Ovary (tissue), 9 donors: ENCODE measurements around the gene NOC4L. TPM values are rescaled to one million over a fixed set of nuclear protein-coding genes. Genes with fewer than 3 reads are reported as not detected.

Experiments
- DNase-seq, 5 donors: peaks; one replicate each; pipeline ENCODE4 v3.0.0-alpha.2; 2019 to 2020
- H3K27ac ChIP-seq, 2 donors: fragments of 200-600 bp; one replicate each; pipeline versions ENCODE4 v1.5.1 to v1.8.0; 2019 to 2022
- H3K27me3 ChIP-seq: fragments of 200-600 bp; one replicate; pipeline ENCODE4 v1.8.0; 2022
- H3K36me3 ChIP-seq: fragments of 200-600 bp; sonication (generic); one replicate; pipeline ENCODE4 v1.5.1; 2019
- H3K4me1 ChIP-seq: one replicate; pipeline ENCODE4 v1.8.1; 2013; ENCODE audit warnings: mild to moderate bottlenecking, moderate library complexity; ENCODE audit not compliant: insufficient read depth
- H3K4me3 ChIP-seq: fragments of 200-600 bp; sonication (generic); one replicate; pipeline ENCODE4 v1.5.1; 2017
- H3K9me3 ChIP-seq, 2 donors: fragments of 200-600 bp in 1 of 2; sonication (generic) in 1 of 2; one replicate each; pipeline versions ENCODE4 v1.5.1 to v1.8.1; 2013 to 2019; ENCODE audit warnings: mild to moderate bottlenecking in 1 of 2, moderate library complexity in 1 of 2
- EP300 ChIP-seq: sonication (generic); formaldehyde crosslinking; IDR thresholded peaks from one replicate; pipeline ENCODE4 v1.6.1; 2017; ENCODE audit warnings: antibody characterized with exemption
- POLR2A ChIP-seq: fragments of 450-650 bp; IDR thresholded peaks from one replicate; pipeline ENCODE4 v1.6.1; 2017; ENCODE audit warnings: antibody characterized with exemption, mild to moderate bottlenecking, moderate library complexity
- WGBS, 3 donors: extraction: QIAGEN DNeasy Blood & Tissue Kit in 1 of 3; methylation state at CpG; one replicate each; pipeline versions ENCODE4 v1.1.5 to v1.1.7; 2013 to 2017; 5-methylcytosine and 5-hydroxymethylcytosine counted together
- intact Hi-C, 4 donors: fragments of 100-400 bp; cut with DNase I; formaldehyde crosslinking; loops; one replicate each; pipeline versions ENCODE4 v1.11.0 to v1.15.1; 2022 to 2023
- polyA plus RNA-seq, 2 donors: library from polyadenylated mRNA; stranded (reverse); fragments of 200-250 nt in 1 of 2; fragments of 350-450 nt in 1 of 2; fragmentation: Illumina TruSeq in 1 of 2; extraction: RNeasy Lipid Tissue Mini Kit (QIAGEN cat#74804) in 1 of 2; gene quantifications; one replicate each; pipeline ENCODE4 v1.2.3, GENCODE V29; 2013 to 2014
- total RNA-seq, 7 donors: library from RNA; depleted of rRNA in 2 of 7; stranded (reverse); fragments of >200 nt in 2 of 7; fragmentation: NEBNext Ultra II Directional in 3 of 7; extraction: Animal tissue kit (Norgen Biotek cat#: 25700) in 3 of 7; gene quantifications; one replicate each; pipeline versions ENCODE4 v1.1.0 to v1.2.4, GENCODE V29; 2016 to 2023
- TF ChIP-seq, protein P1 (sequence below), 3 donors: fragments of 450-650 bp in 2 of 3; fragments of 200-600 bp in 1 of 3; IDR thresholded peaks; one replicate each; pipeline versions ENCODE4 v1.5.1 to v1.8.0; 2016 to 2022; ENCODE audit warnings: antibody characterized with exemption in 3 of 3, mild to moderate bottlenecking in 1 of 3
- donor health status: DM: no; HTN: no; CAD: no; lungs with moderate emphysema.
- donor health status: DM: no; HTN: no; CAD: no.
- donor health status: Bipolar disorder and iron deficiency.
- donor health status: DM: yes; HTN: yes; CAD: no.
- donor health status: DM: no; HTN: no; CAD: no.
- donor health status: DM: yes; HTN: yes; CAD: no.

Gene NOC4L
- total and polyA plus RNA-seq, 9 donors, result 1.2 to 24.6 (median 18.5) TPM

- Histone ChIP-seq H3K4me1 (no peaks in the 10 kb centered on the region), H3K27ac (no peak overlapping the region)
Observed at GRCh38 chr12:132105467-132105866, 38.8 kb upstream of the NOC4L start.

DNA sequence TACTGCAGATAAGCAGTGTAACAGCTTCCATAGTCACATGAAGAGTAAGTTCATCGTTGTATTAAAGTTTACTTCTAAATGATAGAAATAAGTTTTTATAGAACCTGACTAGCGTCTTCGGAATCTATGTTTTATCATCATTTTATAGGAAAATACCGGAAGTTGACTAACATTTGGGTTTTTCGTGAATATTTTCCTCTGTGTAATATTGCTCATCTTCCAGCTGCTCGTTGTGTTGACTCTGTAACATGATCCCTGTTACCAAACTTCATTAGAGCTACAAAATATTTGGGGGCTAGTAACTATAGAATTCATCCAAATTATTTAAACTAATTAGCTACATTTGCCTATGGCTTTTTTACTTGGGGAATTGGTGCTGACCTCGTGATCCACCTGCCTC, 37.3 kb upstream of the NOC4L start:
- Histone ChIP-seq H3K4me1 (no peaks in the 10 kb centered on the region), H3K36me3 (no peaks in the 10 kb centered on the region), H3K4me3 (no peak overlapping the region), H3K27me3 (no peaks in the 10 kb centered on the region), H3K9me3 (no peaks in the 10 kb centered on the region), H3K27ac (no peak overlapping the region)
- TF ChIP-seq, protein P1, sequence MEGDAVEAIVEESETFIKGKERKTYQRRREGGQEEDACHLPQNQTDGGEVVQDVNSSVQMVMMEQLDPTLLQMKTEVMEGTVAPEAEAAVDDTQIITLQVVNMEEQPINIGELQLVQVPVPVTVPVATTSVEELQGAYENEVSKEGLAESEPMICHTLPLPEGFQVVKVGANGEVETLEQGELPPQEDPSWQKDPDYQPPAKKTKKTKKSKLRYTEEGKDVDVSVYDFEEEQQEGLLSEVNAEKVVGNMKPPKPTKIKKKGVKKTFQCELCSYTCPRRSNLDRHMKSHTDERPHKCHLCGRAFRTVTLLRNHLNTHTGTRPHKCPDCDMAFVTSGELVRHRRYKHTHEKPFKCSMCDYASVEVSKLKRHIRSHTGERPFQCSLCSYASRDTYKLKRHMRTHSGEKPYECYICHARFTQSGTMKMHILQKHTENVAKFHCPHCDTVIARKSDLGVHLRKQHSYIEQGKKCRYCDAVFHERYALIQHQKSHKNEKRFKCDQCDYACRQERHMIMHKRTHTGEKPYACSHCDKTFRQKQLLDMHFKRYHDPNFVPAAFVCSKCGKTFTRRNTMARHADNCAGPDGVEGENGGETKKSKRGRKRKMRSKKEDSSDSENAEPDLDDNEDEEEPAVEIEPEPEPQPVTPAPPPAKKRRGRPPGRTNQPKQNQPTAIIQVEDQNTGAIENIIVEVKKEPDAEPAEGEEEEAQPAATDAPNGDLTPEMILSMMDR (IDR thresholded peaks at IDR 0.05), result no peak
- no peak for TF ChIP-seq EP300
- TF ChIP-seq POLR2A, result no peak
- WGBS, 3 donors, result 89 to 94% (median 90%) methylated on average over 7 of the region's 7 CpGs
- no peak for DNase-seq
- intact Hi-C loops, result no loop called here

More at GRCh38 chr12:132105467-132105866, 38.8 kb upstream of the NOC4L start:
- Histone ChIP-seq H3K27me3 (no peaks in the 10 kb centered on the region), H3K9me3 (no peaks in the 10 kb centered on the region), H3K4me3 (no peak overlapping the region), H3K36me3 (no peaks in the 10 kb centered on the region)
- TF ChIP-seq EP300, result no peak
- TF ChIP-seq, protein P1 (IDR thresholded peaks at IDR 0.05), result no peak
- no peak for DNase-seq
- 88 to 91% (median 90%) methylated on average over 6 of the region's 6 CpGs for WGBS, 3 donors
- intact Hi-C loops, result no loop called here

GRCh38 chr12:132108211-132108832, 35.9 kb upstream of the NOC4L start:
- Histone ChIP-seq H3K4me1 (no peaks in the 10 kb centered on the region), H3K36me3 (no peaks in the 10 kb centered on the region), H3K27ac (no peak overlapping the region), H3K27me3 (no peaks in the 10 kb centered on the region), H3K4me3 (no peak overlapping the region), H3K9me3 (no peaks in the 10 kb centered on the region)
- TF ChIP-seq POLR2A (no peak), EP300 (no peak)
- TF ChIP-seq, protein P1 (IDR thresholded peaks at IDR 0.05), result no peak
- DNase-seq, result no peak
- intact Hi-C loops, result no loop called here
- 82 to 85% (median 83%) methylated on average over 16 of the region's 16 CpGs for WGBS, 3 donors

DNA sequence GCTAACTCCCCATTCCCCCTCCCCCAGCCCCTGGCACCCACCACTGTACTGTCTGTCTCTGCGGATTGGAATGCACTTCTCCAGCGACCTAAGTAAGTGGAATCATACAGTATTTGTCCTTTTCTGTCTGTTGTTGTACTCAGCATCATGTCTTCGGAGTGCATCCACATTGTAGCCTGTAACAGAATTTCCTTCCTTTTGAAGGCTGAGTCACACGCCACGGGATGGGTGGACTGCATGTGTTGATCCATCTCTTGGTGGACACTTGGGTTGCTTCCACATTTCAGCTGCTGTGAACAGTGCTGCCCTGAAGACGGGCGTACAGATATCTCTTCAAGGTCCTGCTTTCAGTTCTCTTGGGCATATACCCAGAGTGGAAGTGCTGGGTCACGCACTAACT, 34.5 kb upstream of the NOC4L start:
- Histone ChIP-seq H3K27ac (no peak overlapping the region), H3K4me3 (no peak overlapping the region), H3K27me3 (no peaks in the 10 kb centered on the region), H3K9me3 (no peaks in the 10 kb centered on the region), H3K4me1 (no peaks in the 10 kb centered on the region), H3K36me3 (no peaks in the 10 kb centered on the region)
- TF ChIP-seq EP300 (no peak), POLR2A (no peak)
- TF ChIP-seq, protein P1 (IDR thresholded peaks at IDR 0.05), result no peak
- DNase-seq, result no peak
- intact Hi-C loops, result no loop called here
- WGBS, 3 donors, result 88 to 94% (median 90%) methylated on average over 8 of the region's 8 CpGs
